Esophagus squamous epithelium (tissue), 4 donors: Measurements from ENCODE around the gene FAM114A2.

Source experiments
- CTCF ChIP-seq, 6 experiments: fragments of 450-650 bp in 4 of 6; fragments of 200-600 bp in 2 of 6; sonication (generic) in 2 of 6; IDR thresholded peaks; one replicate each; pipeline ENCODE4 v1.5.1; 2016 to 2019; ENCODE audit warnings: antibody characterized with exemption in 6 of 6, mild to moderate bottlenecking in 4 of 6, moderate library complexity in 4 of 6
- POLR2A ChIP-seq, 4 donors: fragments of 450-650 bp; IDR thresholded peaks; one replicate each; pipeline ENCODE4 v1.6.1; 2017; ENCODE audit warnings: antibody characterized with exemption in 4 of 4, mild to moderate bottlenecking in 4 of 4, moderate library complexity in 3 of 4

DNA sequence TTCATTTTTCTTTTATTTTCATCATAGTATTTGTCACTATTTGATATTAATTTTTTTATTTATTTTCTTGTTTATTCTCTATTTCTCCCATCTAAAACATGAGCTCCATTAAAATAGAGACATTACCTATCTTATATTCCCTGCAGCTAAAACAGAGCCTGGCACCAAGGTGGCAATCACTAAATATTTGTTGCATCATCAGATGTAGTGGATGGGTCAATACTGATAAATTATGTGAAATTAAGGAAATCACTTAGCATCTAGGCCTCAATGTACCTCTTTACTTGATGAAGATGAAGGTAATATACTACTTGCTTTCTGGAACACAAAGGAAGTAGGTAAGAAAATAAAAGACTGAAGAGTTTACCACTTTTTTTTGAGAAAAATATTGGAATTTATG, 24.7 kb upstream of the FAM114A2 start:
- TF ChIP-seq CTCF (IDR thresholded peaks at IDR 0.05) (no peak), POLR2A (IDR thresholded peaks at IDR 0.05) (no peak)
